Left ventricle myocardium superior (tissue), 1 donor: ENCODE results near the gene XKR7. TPM values are rescaled to one million over a fixed set of nuclear protein-coding genes. Genes with fewer than 3 reads are reported as not detected.

Source experiments
- ATAC-seq: fragments of 200-7000 bp; cut with Tn5 transposase; one replicate; pipeline ENCODE4 v1.9.1; 2020; ENCODE audit warnings: mild to moderate bottlenecking, moderate library complexity
- DNase-seq: peaks from one replicate; pipeline ENCODE4 v3.0.0-alpha.2; 2020
- intact Hi-C: fragments of 100-400 bp; cut with micrococcal nuclease; formaldehyde crosslinking; loops from one replicate; pipeline ENCODE4 v1.11.0; 2022
- total RNA-seq: library from RNA; stranded (reverse); fragmentation: NEBNext Ultra II Directional; extraction: Animal tissue kit (Norgen Biotek cat#: 25700); gene quantifications from one replicate; pipeline ENCODE4 v1.2.1, GENCODE V29; 2021
- donor health status: DM: no; HTN: yes; CAD: no; lungs with severe emphysema.

XKR7 gene
- total RNA-seq, 1 donor from 2014 or later: not detected

GRCh38 chr20:31972471-31973021 is 4.6 kb downstream of the XKR7 start:
- ATAC-seq (no peak), DNase-seq (no peak)
- intact Hi-C loops: no loop called here

- DNase-seq (no peak), ATAC-seq (no peak)
- intact Hi-C loops: no loop called here
These were observed 6.3 kb downstream of the XKR7 start for GRCh38 chr20:31974296-31974695.

GRCh38 chr20:31974951-31975487 is 7.1 kb downstream of the XKR7 start:
- no peak for ATAC-seq
- intact Hi-C loops: no loop called here

GRCh38 chr20:31975874-31976273 is 7.9 kb downstream of the XKR7 start:
- DNase-seq: no peak
- intact Hi-C loops: no loop called here
- no peak for ATAC-seq

More at GRCh38 chr20:31974951-31975487, 7.1 kb downstream of the XKR7 start:
- DNase-seq: no peak

- intact Hi-C loops: no loop called here
- ATAC-seq (no peak), DNase-seq (no peak)
These were observed 9.1 kb downstream of the XKR7 start for GRCh38 chr20:31977080-31977479.

- ATAC-seq: no peak
These were observed 11.9 kb downstream of the XKR7 start for GRCh38 chr20:31979713-31980426.

GRCh38 chr20:31981784-31982183 is 13.8 kb downstream of the XKR7 start:
- no peak for ATAC-seq
- intact Hi-C loops: no loop called here
- no peak for DNase-seq

More at GRCh38 chr20:31979713-31980426, 11.9 kb downstream of the XKR7 start:
- DNase-seq: no peak
- intact Hi-C loops: no loop called here

GRCh38 chr20:31984981-31985471 is 17.1 kb downstream of the XKR7 start:
- ATAC-seq: no peak
- intact Hi-C loops: no loop called here
- DNase-seq: no peak

GRCh38 chr20:31987744-31988143 is 19.8 kb downstream of the XKR7 start:
- intact Hi-C loops: no loop called here
- ATAC-seq (no peak), DNase-seq (no peak)

- no peak for ATAC-seq
These were observed 20.6 kb downstream of the XKR7 start for GRCh38 chr20:31988430-31989015.

GRCh38 chr20:31989030-31989645 is 21.2 kb downstream of the XKR7 start:
- intact Hi-C loops: no loop called here
- ATAC-seq: no peak
- no peak for DNase-seq

More at GRCh38 chr20:31988430-31989015, 20.6 kb downstream of the XKR7 start:
- no peak for DNase-seq
- intact Hi-C loops: no loop called here

- no peak for DNase-seq
- ATAC-seq: no peak
- intact Hi-C loops: no loop called here
These were observed 22.8 kb downstream of the XKR7 start for GRCh38 chr20:31990641-31991338.

- no peak for ATAC-seq
- intact Hi-C loops: no loop called here
These were observed 23.4 kb downstream of the XKR7 start for GRCh38 chr20:31991339-31991705.

GRCh38 chr20:31992086-31992485 is 24.1 kb downstream of the XKR7 start:
- intact Hi-C loops: no loop called here
- DNase-seq (no peak), ATAC-seq (no peak)

More at GRCh38 chr20:31991339-31991705, 23.4 kb downstream of the XKR7 start:
- no peak for DNase-seq

- intact Hi-C loops: no loop called here
- no peak for ATAC-seq
- DNase-seq: no peak
These were observed 29.0 kb downstream of the XKR7 start for GRCh38 chr20:31996996-31997395.

GRCh38 chr20:31998246-31998645 is 30.3 kb downstream of the XKR7 start:
- DNase-seq (no peak), ATAC-seq (no peak)
- intact Hi-C loops: no loop called here

- DNase-seq (no peak), ATAC-seq (no peak)
- intact Hi-C loops: no loop called here
These were observed 35.4 kb downstream of the XKR7 start for GRCh38 chr20:32003325-32003724.

- no peak for ATAC-seq
- intact Hi-C loops: no loop called here
- no peak for DNase-seq
These were observed 37.0 kb downstream of the XKR7 start for GRCh38 chr20:32004963-32005362.

GRCh38 chr20:32006053-32006452 is 38.1 kb downstream of the XKR7 start:
- ATAC-seq: no peak
- intact Hi-C loops: no loop called here

More at GRCh38 chr20:32006053-32006452, 38.1 kb downstream of the XKR7 start:
- DNase-seq: no peak
